ENCODE measurements around the gene WNT9B. TPM values are rescaled to one million over a fixed set of nuclear protein-coding genes. Genes with fewer than 3 reads are reported as not detected.

The WNT9B gene
- total and polyA plus RNA-seq, 4 donors = 0.08 to 0.14 (median 0.10) TPM; not detected in 1

GRCh38 chr17:46869975-46870803 lies 18.8 kb downstream of the WNT9B start:
- peak; percentile 61 for DNase-seq (ENCODE audit: low spot score)
- H3K9ac ChIP-seq (ENCODE audit: low read depth in 1 of 2, low read length in 2 of 2) = no peak overlapping the region
- H3K9me3 ChIP-seq (ENCODE audit: control insufficient read depth in 4 of 4, low read length in 3 of 4) = no peaks in the 10 kb centered on the region
- 23% methylated on average over 9 of the region's 9 CpGs for WGBS
- no peak overlapping the region for H3K4me3 ChIP-seq (ENCODE audit: low read depth in 1 of 3, low read length in 3 of 3)
- H3K36me3 ChIP-seq (ENCODE audit: control insufficient read depth in 4 of 4, insufficient read depth in 3 of 4, low read depth in 1 of 4, low read length in 3 of 4) = no peaks in the 10 kb centered on the region
- H3K4me1 ChIP-seq (ENCODE audit: control insufficient read depth in 4 of 4, insufficient read depth in 4 of 4, low read length in 3 of 4) = peaks cover 2 to 15% (median 13%) of the 10 kb centered on the region in 4 donors
- H3K27me3 ChIP-seq (ENCODE audit: control insufficient read depth in 4 of 4, insufficient read depth in 4 of 4, low read length in 3 of 4) = no peaks in the 10 kb centered on the region
- H3K27ac ChIP-seq (ENCODE audit: low read depth in 1 of 2, low read length in 2 of 2) = no peak overlapping the region
- TF ChIP-seq SP1 (IDR thresholded peaks at IDR 0.05) = peak; percentile 89
- TF ChIP-seq HNF4G (IDR thresholded peaks at IDR 0.05) = peak; percentile 59
- TF ChIP-seq MAX (IDR thresholded peaks at IDR 0.05) = no peak
- no peak for TF ChIP-seq EGR1 (IDR thresholded peaks at IDR 0.05; ENCODE audit: low read depth in 2 of 2)
- peak; percentile 78 to 85 for TF ChIP-seq HNF4A (conservative IDR thresholded peaks at IDR 0.05)
- peak; percentile 63 for TF ChIP-seq YY1 (IDR thresholded peaks at IDR 0.05)
- peak in 1 of 2 donors; percentile 23 for TF ChIP-seq GABPA (IDR thresholded peaks at IDR 0.05 in 1 of 2, conservative IDR thresholded peaks at IDR 0.05 in 1 of 2)
- peak; percentile 73 to 82 for TF ChIP-seq RXRA (IDR thresholded peaks at IDR 0.05)
- TF ChIP-seq REST (IDR thresholded peaks at IDR 0.05) = no peak

- Histone ChIP-seq H3K4me1 (ENCODE audit: control insufficient read depth in 4 of 4, insufficient read depth in 4 of 4, low read length in 3 of 4) (peaks cover 2 to 21% (median 13%) of the 10 kb centered on the region in 4 donors), H3K27me3 (ENCODE audit: control insufficient read depth in 4 of 4, insufficient read depth in 4 of 4, low read length in 3 of 4) (no peaks in the 10 kb centered on the region), H3K9ac (ENCODE audit: low read depth in 1 of 2, low read length in 2 of 2) (no peak overlapping the region), H3K36me3 (ENCODE audit: control insufficient read depth in 4 of 4, insufficient read depth in 3 of 4, low read depth in 1 of 4, low read length in 3 of 4) (no peaks in the 10 kb centered on the region), H3K27ac (ENCODE audit: low read depth in 1 of 2, low read length in 2 of 2) (no peak overlapping the region), H3K4me3 (ENCODE audit: low read depth in 1 of 3, low read length in 3 of 3) (no peak overlapping the region), H3K9me3 (ENCODE audit: control insufficient read depth in 4 of 4, low read length in 3 of 4) (no peaks in the 10 kb centered on the region)
- 92% methylated on average over 16 of the region's 16 CpGs for WGBS
- TF ChIP-seq EGR1 (IDR thresholded peaks at IDR 0.05; ENCODE audit: low read depth in 2 of 2) (no peak), YY1 (IDR thresholded peaks at IDR 0.05) (no peak), ZBTB33 (IDR thresholded peaks at IDR 0.05) (no peak), HNF4G (IDR thresholded peaks at IDR 0.05) (no peak), TAF1 (conservative IDR thresholded peaks at IDR 0.05) (no peak), NR2F2 (IDR thresholded peaks at IDR 0.05) (no peak), HNF4A (conservative IDR thresholded peaks at IDR 0.05) (no peak), RAD21 (IDR thresholded peaks at IDR 0.05) (no peak), SP1 (IDR thresholded peaks at IDR 0.05) (no peak), FOXA2 (IDR thresholded peaks at IDR 0.05) (no peak), CTCF (IDR thresholded peaks at IDR 0.05; ENCODE audit: low read depth, low read length, missing input control) (no peak), RXRA (IDR thresholded peaks at IDR 0.05) (no peak), REST (IDR thresholded peaks at IDR 0.05) (no peak)
- no peak for DNase-seq (ENCODE audit: low spot score)
Observed at GRCh38 chr17:46872421-46872820, 21.0 kb downstream of the WNT9B start.

Data from liver (tissue), 9 donors.